HCT116 (cell line): ENCODE measurements around the gene TMEM151A. TPM values are rescaled to one million over a fixed set of nuclear protein-coding genes. Genes with fewer than 3 reads are reported as not detected.

ENCODE experiments used
- ATAC-seq: fragments of 200-7000 bp; cut with Tn5 transposase; 2 replicates; pipeline ENCODE4 v1.9.1; 2020; ENCODE audit warnings: mild to moderate bottlenecking, moderate library complexity
- BruUV-seq: library from RNA; stranded (reverse); fragments of 400-500 nt; replicated peaks from 2 replicates; lab custom pipeline; 2021; lab: Mats Ljungman, UMichigan
- CTCF ChIA-PET: fragments of 300-600 bp; sonication (Branson Sonifier 250); formaldehyde crosslinking; loops from one replicate; lab custom pipeline; 2021; ENCODE audit warnings: antibody characterized with exemption; lab: Charles Lee
- POLR2A ChIA-PET: fragments of 300-600, 350-600 bp; sonication (Branson Sonifier 250); formaldehyde crosslinking; loops from one replicate; lab custom pipeline; 2021; ENCODE audit warnings: antibody characterized with exemption; lab: Charles Lee
- RAD21 ChIA-PET, 2 experiments: fragments of 300-600 bp; sonication (Branson Sonifier 250); formaldehyde crosslinking; loops; one replicate each; lab custom pipeline; 2023; ENCODE audit warnings: low total read pairs in 2 of 2; ENCODE audit not compliant: uncharacterized antibody in 2 of 2, unreplicated experiment in 2 of 2, low non-redundant PET in 1 of 2; lab: Charles Lee
- DNase-seq: peaks from one replicate; pipeline ENCODE4 v3.0.0-alpha.2; 2010; ENCODE audit warnings: low read depth, low spot score
- H2AFZ ChIP-seq: fragments of 200-600 bp; shearing (Covaris generic), sonication (generic); 2 replicates; pipeline ENCODE4 v1.6.1; 2017; ENCODE audit warnings: low read depth, mixed run types, mixed read lengths, antibody characterized with exemption, low read length; ENCODE audit not compliant: poor library complexity, severe bottlenecking
- H3K27ac ChIP-seq: 2 replicates; pipeline ENCODE4 v1.5.1; 2012; ENCODE audit warnings: low read depth, low read length
- H3K27me3 ChIP-seq: fragments of 200-600 bp; sonication (generic); 2 replicates; pipeline ENCODE4 v1.6.1; 2016; ENCODE audit warnings: mixed run types, low read length, mixed read lengths; ENCODE audit not compliant: insufficient read depth
- H3K36me3 ChIP-seq, 2 experiments: fragments of 200-500 bp in 1 of 2; fragments of 200-600 bp in 1 of 2; sonication (Bioruptor generic) in 1 of 2; sonication (generic) in 1 of 2; 2 replicates each; pipeline versions ENCODE4 v1.5.1 to v1.6.1; 2014 to 2016; ENCODE audit warnings: low read length in 2 of 2, inconsistent platforms in 1 of 2, mixed read lengths in 1 of 2, mixed run types in 1 of 2; ENCODE audit not compliant: insufficient read depth in 2 of 2, control insufficient read depth in 1 of 2
- H3K4me1 ChIP-seq, 2 experiments: fragments of 200-600 bp in 1 of 2; sonication (generic) in 1 of 2; 2 replicates each; pipeline versions ENCODE4 v1.5.1 to v1.6.1; 2012 to 2017; ENCODE audit warnings: low read length in 2 of 2, inconsistent platforms in 1 of 2, mild to moderate bottlenecking in 1 of 2, mixed read lengths in 1 of 2, mixed run types in 1 of 2, moderate library complexity in 1 of 2; ENCODE audit not compliant: insufficient read depth in 2 of 2, control insufficient read depth in 1 of 2
- H3K4me2 ChIP-seq: fragments of 200-600 bp; sonication (generic); 2 replicates; pipeline ENCODE4 v1.6.1; 2017; ENCODE audit warnings: mixed run types, low read length, mixed read lengths
- H3K4me3 ChIP-seq, 2 experiments: fragments of 200-600 bp in 1 of 2; sonication (generic) in 1 of 2; replicated peaks in 1 of 2; 2 replicates each; pipeline ENCODE4 v1.5.1; 2011 to 2016; ENCODE audit warnings: low read length in 2 of 2, control low read depth in 1 of 2, low read depth in 1 of 2, mild to moderate bottlenecking in 1 of 2, mixed read lengths in 1 of 2, mixed run types in 1 of 2
- H3K79me2 ChIP-seq: fragments of 200-600 bp; sonication (generic); 2 replicates; pipeline ENCODE4 v1.6.1; 2017; ENCODE audit warnings: mild to moderate bottlenecking, mixed run types, low read length, moderate library complexity, mixed read lengths; ENCODE audit not compliant: insufficient read depth
- H3K9ac ChIP-seq: fragments of 200-600 bp; sonication (generic); 2 replicates; pipeline ENCODE4 v1.6.1; 2016; ENCODE audit warnings: low read length, mixed read lengths
- H3K9me2 ChIP-seq: fragments of 200-600 bp; sonication (generic), shearing (Covaris generic); 2 replicates; pipeline ENCODE4 v1.6.1; 2017; ENCODE audit warnings: mixed run types, mild to moderate bottlenecking, moderate library complexity; ENCODE audit not compliant: insufficient read depth
- H3K9me3 ChIP-seq, 2 experiments: fragments of 200-500 bp in 1 of 2; fragments of 200-600 bp in 1 of 2; sonication (Bioruptor generic) in 1 of 2; sonication (generic) in 1 of 2; 2 replicates each; pipeline ENCODE4 v1.6.1; 2014 to 2017; ENCODE audit warnings: low read length in 2 of 2, mixed read lengths in 2 of 2, inconsistent platforms in 1 of 2, low read depth in 1 of 2, mild to moderate bottlenecking in 1 of 2, mixed run types in 1 of 2, moderate library complexity in 1 of 2; ENCODE audit not compliant: control insufficient read depth in 1 of 2, insufficient read depth in 1 of 2
- H4K20me1 ChIP-seq: fragments of 200-600 bp; sonication (generic), shearing (Covaris generic); 2 replicates; pipeline ENCODE4 v1.6.1; 2017; ENCODE audit warnings: mixed run types, mild to moderate bottlenecking, moderate library complexity; ENCODE audit not compliant: insufficient read depth
- ATF3 ChIP-seq: IDR thresholded peaks from 2 replicates; pipeline ENCODE4 v1.6.1; 2012
- CBX3 ChIP-seq: IDR thresholded peaks from 2 replicates; pipeline ENCODE4 v1.6.1; 2012; ENCODE audit warnings: low read depth
- CEBPB ChIP-seq: IDR thresholded peaks from 2 replicates; pipeline ENCODE4 v1.6.1; 2012; ENCODE audit warnings: low read depth
- FOSL1 ChIP-seq: IDR thresholded peaks from 2 replicates; pipeline ENCODE4 v1.6.1; 2012; ENCODE audit warnings: low read depth
- JUND ChIP-seq: IDR thresholded peaks from 2 replicates; pipeline ENCODE4 v1.6.1; 2012
- SP1 ChIP-seq: IDR thresholded peaks from 2 replicates; pipeline ENCODE4 v1.6.1; 2012; ENCODE audit warnings: low read depth
- ZNF274 ChIP-seq: fragments of 200-500 bp; sonication (Bioruptor generic); IDR thresholded peaks from 2 replicates; pipeline ENCODE4 v1.6.1; 2014; ENCODE audit warnings: mild to moderate bottlenecking, low read depth, low read length, inconsistent platforms
- intact Hi-C: fragments of 100-400 bp; cut with micrococcal nuclease; formaldehyde crosslinking; loops from 2 replicates; pipeline ENCODE4 v1.10.0; 2022
- total RNA-seq: library from RNA; stranded (reverse); gene quantifications from one replicate; pipeline ENCODE4 v1.2.1, GENCODE V29; 2021; ENCODE audit not compliant: unreplicated experiment
- TF ChIP-seq, protein P1 (sequence below): IDR thresholded peaks from 2 replicates; pipeline ENCODE4 v1.6.1; 2011; ENCODE audit warnings: mild to moderate bottlenecking, low read length, moderate library complexity; ENCODE audit not compliant: insufficient replicate concordance; ENCODE audit errors: extremely low read depth

TMEM151A gene
- total RNA-seq, 1 experiment from 2014 or later: 5.9 TPM

DNA sequence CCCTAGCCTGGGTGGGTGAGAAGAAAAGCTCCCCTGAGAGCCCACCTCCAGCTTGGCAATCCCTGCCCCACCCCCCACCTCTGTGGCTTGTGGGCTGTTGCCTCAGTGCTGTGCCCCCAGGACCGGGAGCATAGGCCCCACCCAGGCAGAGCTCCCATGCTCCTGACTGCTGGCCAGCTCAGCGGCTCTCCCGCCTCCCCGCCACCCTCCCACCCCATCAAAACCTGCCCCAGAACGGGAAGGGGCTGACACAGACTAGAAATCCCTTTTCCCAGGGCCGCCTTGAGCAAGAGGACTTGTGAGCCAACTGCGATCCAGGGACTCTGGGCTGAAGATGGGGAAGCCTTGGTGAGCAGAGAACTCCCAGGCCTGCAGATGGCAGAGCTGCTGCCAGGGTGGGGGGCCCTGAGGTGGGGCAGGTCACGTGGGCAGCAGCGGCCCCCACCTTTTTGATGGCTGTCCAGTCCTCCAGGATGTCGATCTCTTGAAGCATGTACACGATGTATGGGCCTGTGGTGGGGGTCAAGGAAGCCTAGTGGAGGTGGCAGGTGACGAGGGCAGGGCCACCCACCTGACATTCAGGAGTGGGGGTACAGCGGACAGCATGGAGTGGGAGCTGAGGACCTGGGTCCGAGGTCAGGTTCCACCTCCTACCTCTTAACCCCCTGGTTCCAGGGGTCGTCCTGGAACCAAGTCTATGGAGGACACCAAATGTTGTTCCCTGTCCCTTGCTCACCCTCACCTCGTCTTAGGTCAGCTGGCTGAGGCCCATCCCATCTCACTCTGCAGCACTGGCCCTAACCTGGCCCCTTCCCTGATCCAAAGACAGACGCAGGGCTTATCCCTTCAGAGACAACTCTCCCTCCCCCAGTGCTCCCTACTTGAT lies 46.8 kb downstream of the TMEM151A start:
- peaks cover 11 to 14% of the 10 kb centered on the region in 2 experiments; a peak in 3 of 4 replicates for H3K36me3 ChIP-seq
- DNase-seq (no peak), ATAC-seq (no peak)
- BruUV-seq: no TSS peak
- no peak for TF ChIP-seq SP1
- TF ChIP-seq ATF3: no peak
- TF ChIP-seq ZNF274: no peak
- TF ChIP-seq FOSL1: no peak
- no peak for TF ChIP-seq JUND
- TF ChIP-seq CEBPB: no peak
- TF ChIP-seq, protein P1, sequence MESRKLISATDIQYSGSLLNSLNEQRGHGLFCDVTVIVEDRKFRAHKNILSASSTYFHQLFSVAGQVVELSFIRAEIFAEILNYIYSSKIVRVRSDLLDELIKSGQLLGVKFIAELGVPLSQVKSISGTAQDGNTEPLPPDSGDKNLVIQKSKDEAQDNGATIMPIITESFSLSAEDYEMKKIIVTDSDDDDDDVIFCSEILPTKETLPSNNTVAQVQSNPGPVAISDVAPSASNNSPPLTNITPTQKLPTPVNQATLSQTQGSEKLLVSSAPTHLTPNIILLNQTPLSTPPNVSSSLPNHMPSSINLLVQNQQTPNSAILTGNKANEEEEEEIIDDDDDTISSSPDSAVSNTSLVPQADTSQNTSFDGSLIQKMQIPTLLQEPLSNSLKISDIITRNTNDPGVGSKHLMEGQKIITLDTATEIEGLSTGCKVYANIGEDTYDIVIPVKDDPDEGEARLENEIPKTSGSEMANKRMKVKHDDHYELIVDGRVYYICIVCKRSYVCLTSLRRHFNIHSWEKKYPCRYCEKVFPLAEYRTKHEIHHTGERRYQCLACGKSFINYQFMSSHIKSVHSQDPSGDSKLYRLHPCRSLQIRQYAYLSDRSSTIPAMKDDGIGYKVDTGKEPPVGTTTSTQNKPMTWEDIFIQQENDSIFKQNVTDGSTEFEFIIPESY: no peak
- TF ChIP-seq CBX3: no peak
- peak overlapping the region; percentile 89; the same call in 1 of the 2 replicates for H3K27ac ChIP-seq
- no peaks in the 10 kb centered on the region for H3K9me3 ChIP-seq
- peaks cover 26% of the 10 kb centered on the region for H3K79me2 ChIP-seq
- H3K9ac ChIP-seq: no peak overlapping the region
- H3K9me2 ChIP-seq: no peaks in the 10 kb centered on the region
- CTCF ChIA-PET: interaction anchor here (0.7 to 2.3 kb wide), 2 partner anchors 26 to 50 kb away, joined by 3 to 11 read pairs; no protein-coding TSS in a partner anchor
- no peaks in the 10 kb centered on the region for H4K20me1 ChIP-seq
- H2AFZ ChIP-seq: no peak overlapping the region
- RAD21 ChIA-PET: no interaction called here
- no peak overlapping the region for H3K4me2 ChIP-seq
- H3K27me3 ChIP-seq: no peaks in the 10 kb centered on the region
- H3K4me3 ChIP-seq: no peak overlapping the region
- POLR2A ChIA-PET: interaction anchor here (0.7 kb wide), 1 partner anchor 77 kb away, joined by 3 read pairs; no protein-coding TSS in a partner anchor
- intact Hi-C loops: no loop called here
- H3K4me1 ChIP-seq: peaks cover 16 to 40% of the 10 kb centered on the region in 2 experiments
